ENCODE data around the gene ABCC1. TPM values are rescaled to one million over a fixed set of nuclear protein-coding genes. Genes with fewer than 3 reads are reported as not detected.

The ABCC1 gene
- 118 and 190 TPM in 2 replicates for total RNA-seq

GRCh38 chr16:15949210-15950160, at the start of gene ABCC1:
ABCC1 (plus strand) TSS chr16:15949616; CDS start chr16:15949752, 136 bp downstream.

Other genes with a start within 250 kb of the ABCC1 start
- under 0.01 TPM in 2 replicates for gene MYH11, start 92.6 kb upstream of the ABCC1 start, total RNA-seq
- 51.1 and 72.0 TPM in 2 replicates for gene CEP20, start 61.0 kb upstream of the ABCC1 start, total RNA-seq

All from smooth muscle cell of trachea (primary cell).